IPS-18a (cell line): ENCODE data around the gene OGDH.
"Not testable (repeated sequence)": the region's sequence is repeated elsewhere in the genome, so short reads cannot be mapped to it uniquely, and the experiment has no call there.

ENCODE experiments used
- H3K27ac ChIP-seq: one replicate; pipeline ENCODE4 v1.5.1; 2013; ENCODE audit warnings: low read length
- H3K27me3 ChIP-seq: one replicate; pipeline ENCODE4 v1.6.1; 2013; ENCODE audit warnings: mild to moderate bottlenecking, low read length; ENCODE audit not compliant: control insufficient read depth, insufficient read depth
- H3K36me3 ChIP-seq: one replicate; pipeline ENCODE4 v1.6.1; 2013; ENCODE audit warnings: low read depth, low read length; ENCODE audit not compliant: control insufficient read depth
- H3K4me1 ChIP-seq: one replicate; pipeline ENCODE4 v1.6.1; 2013; ENCODE audit warnings: low read depth, low read length; ENCODE audit not compliant: control insufficient read depth
- H3K4me3 ChIP-seq: one replicate; pipeline ENCODE4 v1.5.1; 2013; ENCODE audit warnings: low read length
- H3K9ac ChIP-seq: one replicate; pipeline ENCODE4 v1.6.1; 2013; ENCODE audit warnings: mild to moderate bottlenecking, low read length, moderate library complexity
- H3K9me3 ChIP-seq: one replicate; pipeline ENCODE4 v1.6.1; 2013; ENCODE audit warnings: low read depth, low read length; ENCODE audit not compliant: control insufficient read depth

OGDH gene

GRCh38 chr7:44583146-44583865 is 23.1 kb upstream of the OGDH start:
- peaks cover 17% of the 10 kb centered on the region for H3K36me3 ChIP-seq
- H3K27ac ChIP-seq, result no peak overlapping the region

GRCh38 chr7:44587843-44588711 is 18.4 kb upstream of the OGDH start:
- Histone ChIP-seq H3K27ac (no peak overlapping the region), H3K4me1 (no peaks in the 10 kb centered on the region), H3K4me3 (no peak overlapping the region), H3K9me3 (no peaks in the 10 kb centered on the region), H3K36me3 (no peaks in the 10 kb centered on the region), H3K9ac (no peak overlapping the region), H3K27me3 (no peaks in the 10 kb centered on the region)

More at GRCh38 chr7:44583146-44583865, 23.1 kb upstream of the OGDH start:
- H3K27me3 ChIP-seq, result no peaks in the 10 kb centered on the region
- H3K4me3 ChIP-seq, result peak overlapping the region; percentile 93
- peaks cover 4% of the 10 kb centered on the region for H3K4me1 ChIP-seq
- no peaks in the 10 kb centered on the region for H3K9me3 ChIP-seq
- H3K9ac ChIP-seq, result no peak overlapping the region

- no peak overlapping the region for H3K9ac ChIP-seq
- no peaks in the 10 kb centered on the region for H3K9me3 ChIP-seq
- H3K27ac ChIP-seq, result no peak overlapping the region
- H3K36me3 ChIP-seq, result no peaks in the 10 kb centered on the region
- H3K27me3 ChIP-seq, result no peaks in the 10 kb centered on the region
- H3K4me1 ChIP-seq, result no peaks in the 10 kb centered on the region
- no peak overlapping the region for H3K4me3 ChIP-seq
Measured at GRCh38 chr7:44590910-44591309, 15.5 kb upstream of the OGDH start.

GRCh38 chr7:44595934-44596635 is 10.3 kb upstream of the OGDH start:
- no peak overlapping the region for H3K4me3 ChIP-seq
- no peaks in the 10 kb centered on the region for H3K9me3 ChIP-seq
- no peaks in the 10 kb centered on the region for H3K4me1 ChIP-seq
- no peak overlapping the region for H3K27ac ChIP-seq
- H3K27me3 ChIP-seq, result no peaks in the 10 kb centered on the region
- H3K36me3 ChIP-seq, result no peaks in the 10 kb centered on the region
- H3K9ac ChIP-seq, result no peak overlapping the region

GRCh38 chr7:44597181-44597580 is 9.2 kb upstream of the OGDH start:
- not testable (repeated sequence) for H3K27me3 ChIP-seq, H3K36me3 ChIP-seq, H3K27ac ChIP-seq, H3K4me3 ChIP-seq, H3K9me3 ChIP-seq, H3K9ac ChIP-seq, H3K4me1 ChIP-seq

GRCh38 chr7:44599222-44599621 is 7.2 kb upstream of the OGDH start:
- no peaks in the 10 kb centered on the region for H3K36me3 ChIP-seq
- H3K9ac ChIP-seq, result no peak overlapping the region
- H3K4me3 ChIP-seq, result no peak overlapping the region
- H3K4me1 ChIP-seq, result no peaks in the 10 kb centered on the region
- no peak overlapping the region for H3K27ac ChIP-seq
- H3K9me3 ChIP-seq, result no peaks in the 10 kb centered on the region
- H3K27me3 ChIP-seq, result no peaks in the 10 kb centered on the region

- Histone ChIP-seq H3K4me3 (no peak overlapping the region), H3K27ac (no peak overlapping the region), H3K27me3 (no peaks in the 10 kb centered on the region), H3K9me3 (no peaks in the 10 kb centered on the region), H3K4me1 (no peaks in the 10 kb centered on the region), H3K36me3 (no peaks in the 10 kb centered on the region), H3K9ac (no peak overlapping the region)
Measured at GRCh38 chr7:44602576-44602910, 3.9 kb upstream of the OGDH start.

- Histone ChIP-seq H3K36me3 (no peaks in the 10 kb centered on the region), H3K27ac (no peak overlapping the region), H3K4me1 (no peaks in the 10 kb centered on the region), H3K9me3 (no peaks in the 10 kb centered on the region), H3K9ac (no peak overlapping the region), H3K27me3 (no peaks in the 10 kb centered on the region), H3K4me3 (no peak overlapping the region)
Measured at GRCh38 chr7:44603193-44603592, 3.2 kb upstream of the OGDH start.

- no peak overlapping the region for H3K4me3 ChIP-seq
- H3K27ac ChIP-seq, result no peak overlapping the region
- H3K9ac ChIP-seq, result no peak overlapping the region
- peaks cover 6% of the 10 kb centered on the region for H3K4me1 ChIP-seq
- no peaks in the 10 kb centered on the region for H3K27me3 ChIP-seq
- H3K9me3 ChIP-seq, result no peaks in the 10 kb centered on the region
- H3K36me3 ChIP-seq, result no peaks in the 10 kb centered on the region
Measured at GRCh38 chr7:44604941-44605340, 1.5 kb upstream of the OGDH start.

- Histone ChIP-seq H3K36me3 (no peaks in the 10 kb centered on the region), H3K27ac (peak overlapping the region; percentile 90), H3K4me3 (peak overlapping the region; percentile 83), H3K9me3 (no peaks in the 10 kb centered on the region), H3K9ac (peak overlapping the region; percentile 92), H3K4me1 (peaks cover 6% of the 10 kb centered on the region), H3K27me3 (no peaks in the 10 kb centered on the region)
Measured at GRCh38 chr7:44607141-44608068, 978 bp downstream of the OGDH start.
